SK-N-SH treated with all-trans-retinoic acid at 6 μM for 48 hours (cell line): Measurements from ENCODE around the gene RGMA.

Experiments used
- GLIS3 ChIP-seq: fragments of 250-450 bp; sonication (Bioruptor Pico); IDR thresholded peaks from 2 replicates; pipeline ENCODE4 v1.5.0; 2020; ENCODE audit warnings: mild to moderate bottlenecking, moderate library complexity
- ISL1 ChIP-seq: fragments of 250-450 bp; sonication (Bioruptor Pico); IDR thresholded peaks from 2 replicates; pipeline ENCODE4 v2.1.2; 2022; ENCODE audit warnings: mild to moderate bottlenecking, moderate library complexity
- PATZ1 ChIP-seq: fragments of 250-450 bp; sonication (Bioruptor Pico); IDR thresholded peaks from 2 replicates; pipeline ENCODE4 v1.8.0; 2020; ENCODE audit warnings: mild to moderate bottlenecking, moderate library complexity, borderline replicate concordance
- RARB ChIP-seq: fragments of 250-450 bp; sonication (Bioruptor Pico); IDR thresholded peaks from 2 replicates; pipeline ENCODE4 v1.8.0; 2021; ENCODE audit warnings: mild to moderate bottlenecking, moderate library complexity
- TOX ChIP-seq: fragments of 250-450 bp; sonication (Bioruptor Pico); IDR thresholded peaks from 2 replicates; pipeline ENCODE4 v1.8.0; 2021; ENCODE audit warnings: mild to moderate bottlenecking, moderate library complexity, borderline replicate concordance
- ZFP3 ChIP-seq: fragments of 250-450 bp; sonication (Bioruptor Pico); IDR thresholded peaks from 2 replicates; pipeline ENCODE4 v1.5.0; 2020; ENCODE audit warnings: mild to moderate bottlenecking, moderate library complexity
- ZFP30 ChIP-seq: fragments of 450-650 bp; formaldehyde crosslinking; IDR thresholded peaks from 2 replicates; pipeline ENCODE4 v1.5.0; 2022; ENCODE audit warnings: mild to moderate bottlenecking, moderate library complexity
- ZNF565 ChIP-seq: fragments of 450-650 bp; formaldehyde crosslinking; conservative IDR thresholded peaks from 2 replicates; pipeline ENCODE4 v1.5.0; 2020; ENCODE audit warnings: low read depth, mild to moderate bottlenecking, moderate library complexity
- ZNF70 ChIP-seq: fragments of 450-650 bp; formaldehyde crosslinking; IDR thresholded peaks from 2 replicates; pipeline ENCODE4 v1.5.0; 2020; ENCODE audit warnings: mild to moderate bottlenecking, moderate library complexity

GRCh38 chr15:93110502-93111040, 21.6 kb upstream of the RGMA start:
- TF ChIP-seq ZFP3 (no peak), TOX (CRISPR knock-in tag) (no peak), GLIS3 (CRISPR knock-in tag) (no peak), ZFP30 (CRISPR knock-in tag) (no peak), RARB (no peak), ZNF70 (no peak), ISL1 (CRISPR knock-in tag) (no peak), PATZ1 (no peak), ZNF565 (no peak)
